IPS-NIHi11 (cell line): ENCODE measurements around the gene AGPS.
"Not testable (repeated sequence)": the region's sequence is repeated elsewhere in the genome, so short reads cannot be mapped to it uniquely, and the experiment has no call there.

Experiments
- DNase-seq: peaks from one replicate; pipeline ENCODE4 v3.0.0; 2012; ENCODE audit warnings: mixed read lengths, low spot score

The AGPS gene

GRCh38 chr2:177391822-177392372 is 676 bp upstream of the AGPS start:
- DNase-seq, result no peak

GRCh38 chr2:177393203-177393755 is 706 bp downstream of the AGPS start:
- no peak for DNase-seq

- DNase-seq, result no peak
Observed at GRCh38 chr2:177393824-177394593, 1.4 kb downstream of the AGPS start.

GRCh38 chr2:177394594-177394973 is 2.0 kb downstream of the AGPS start:
- DNase-seq, result no peak

- DNase-seq, result no peak
Observed at GRCh38 chr2:177395351-177396065, 2.9 kb downstream of the AGPS start.

GRCh38 chr2:177396703-177397460 is 4.3 kb downstream of the AGPS start:
- DNase-seq, result no peak

- no peak for DNase-seq
Observed at GRCh38 chr2:177397481-177398289, 5.1 kb downstream of the AGPS start.

GRCh38 chr2:177398290-177398683 is 5.7 kb downstream of the AGPS start:
- no peak for DNase-seq

- DNase-seq, result no peak
Observed at GRCh38 chr2:177398791-177399190, 6.2 kb downstream of the AGPS start.

- DNase-seq, result no peak
Observed at GRCh38 chr2:177399376-177399775, 6.8 kb downstream of the AGPS start.

- DNase-seq, result no peak
Observed at GRCh38 chr2:177400337-177400923, 7.9 kb downstream of the AGPS start.

- DNase-seq, result no peak
Observed at GRCh38 chr2:177402096-177402495, 9.5 kb downstream of the AGPS start.

GRCh38 chr2:177403838-177404237 is 11.3 kb downstream of the AGPS start:
- no peak for DNase-seq

GRCh38 chr2:177404243-177404642 is 11.7 kb downstream of the AGPS start:
- DNase-seq, result no peak

- DNase-seq, result no peak
Observed at GRCh38 chr2:177405029-177405692, 12.6 kb downstream of the AGPS start.

GRCh38 chr2:177406182-177406581 is 13.6 kb downstream of the AGPS start:
- no peak for DNase-seq

- no peak for DNase-seq
Observed at GRCh38 chr2:177407031-177407430, 14.5 kb downstream of the AGPS start.

GRCh38 chr2:177410629-177411028 is 18.1 kb downstream of the AGPS start:
- DNase-seq, result not testable (repeated sequence)

GRCh38 chr2:177413703-177414102 is 21.1 kb downstream of the AGPS start:
- no peak for DNase-seq

- no peak for DNase-seq
Observed at GRCh38 chr2:177419274-177419673, 26.7 kb downstream of the AGPS start.
